Activated B cell treated with CpG ODN at 0.5 μM for 24 hours (primary cell): ENCODE data around the gene AXIN1. TPM values are rescaled to one million over a fixed set of nuclear protein-coding genes. Genes with fewer than 3 reads are reported as not detected.

ENCODE experiments used
- ATAC-seq: fragments of 200-7000 bp; cut with Tn5 transposase; one replicate; pipeline ENCODE4 v1.10.0; 2021; ENCODE audit warnings: low read depth, mild to moderate bottlenecking, moderate library complexity
- CTCF ChIA-PET: fragments of 350-600 bp; sonication (Branson Sonifier 250); formaldehyde crosslinking; loops from one replicate; lab custom pipeline; 2021; ENCODE audit warnings: antibody characterized with exemption; lab: Charles Lee
- POLR2A ChIA-PET: fragments of 350-600 bp; sonication (Branson Sonifier 250); formaldehyde crosslinking; loops from one replicate; lab custom pipeline; 2021; ENCODE audit warnings: antibody characterized with exemption; lab: Charles Lee
- DNase-seq: peaks from one replicate; pipeline ENCODE4 v3.0.0; 2022
- H3K27ac Mint-ChIP-seq: one replicate; pipeline ENCODE4 v1.8.0; 2020; ENCODE audit warnings: mixed read lengths
- H3K27me3 Mint-ChIP-seq: one replicate; pipeline ENCODE4 v1.8.0; 2021; ENCODE audit warnings: mixed read lengths
- H3K36me3 Mint-ChIP-seq: one replicate; pipeline ENCODE4 v1.8.0; 2021; ENCODE audit warnings: low read depth, mixed read lengths
- H3K4me1 Mint-ChIP-seq: one replicate; pipeline ENCODE4 v1.8.0; 2021; ENCODE audit warnings: mixed read lengths
- H3K4me3 Mint-ChIP-seq: one replicate; pipeline ENCODE4 v1.8.0; 2020; ENCODE audit warnings: mild to moderate bottlenecking, mixed read lengths
- H3K9me3 Mint-ChIP-seq: one replicate; pipeline ENCODE4 v1.8.0; 2020; ENCODE audit warnings: mixed read lengths
- CTCF ChIP-seq: fragments of 200-600 bp; IDR thresholded peaks from one replicate; pipeline ENCODE4 v1.8.0; 2022; ENCODE audit warnings: antibody characterized with exemption, mild to moderate bottlenecking
- intact Hi-C: fragments of 100-400 bp; cut with micrococcal nuclease; formaldehyde crosslinking; loops from one replicate; pipeline ENCODE4 v1.15.1; 2024
- total RNA-seq: library from RNA; stranded (reverse); gene quantifications from 2 replicates; pipeline ENCODE4 v1.2.3, GENCODE V29; 2022

AXIN1 gene
- total RNA-seq, 1 donor from 2014 or later, result 30.6 TPM

GRCh38 chr16:354971-355461 lies 2.5 kb upstream of the AXIN1 start:
- Mint-ChIP-seq H3K4me3 (no peak overlapping the region), H3K9me3 (no peaks in the 10 kb centered on the region), H3K4me1 (peaks cover 13% of the 10 kb centered on the region), H3K27ac (no peak overlapping the region), H3K36me3 (peaks cover 7% of the 10 kb centered on the region), H3K27me3 (no peaks in the 10 kb centered on the region)
- DNase-seq (no peak), ATAC-seq (no peak)
- intact Hi-C loops, result no loop called here
- TF ChIP-seq CTCF, result no peak
- POLR2A ChIA-PET, result interaction anchor here (0.9 kb wide), 1 partner anchor 16 kb away, joined by 3 read pairs; no protein-coding TSS in a partner anchor
- CTCF ChIA-PET, result no interaction called here

- Mint-ChIP-seq H3K9me3 (no peaks in the 10 kb centered on the region), H3K4me1 (peaks cover 19% of the 10 kb centered on the region), H3K36me3 (peaks cover 7% of the 10 kb centered on the region), H3K4me3 (peak overlapping the region; percentile 32), H3K27me3 (no peaks in the 10 kb centered on the region), H3K27ac (no peak overlapping the region)
- ChIA-PET CTCF (no interaction called here), POLR2A (interaction anchor here (0.9 kb wide), 1 partner anchor 17 kb away, joined by 3 read pairs; no protein-coding TSS in a partner anchor)
- TF ChIP-seq CTCF, result no peak
- no peak for ATAC-seq
- no peak for DNase-seq
- intact Hi-C loops, result no loop called here
These were observed 1.9 kb upstream of the AXIN1 start for GRCh38 chr16:354291-354881.

GRCh38 chr16:353404-354290 lies 1.1 kb upstream of the AXIN1 start:
- H3K27ac Mint-ChIP-seq, result no peak overlapping the region
- peaks cover 23% of the 10 kb centered on the region for H3K4me1 Mint-ChIP-seq
- CTCF ChIA-PET, result interaction anchor here (0.7 to 1.7 kb wide), 3 partner anchors 8 to 247 kb away, joined by 3 to 5 read pairs (median 3); no protein-coding TSS in a partner anchor
- peaks cover 7% of the 10 kb centered on the region for H3K36me3 Mint-ChIP-seq
- H3K9me3 Mint-ChIP-seq, result no peaks in the 10 kb centered on the region
- peak overlapping the region; percentile 32 for H3K4me3 Mint-ChIP-seq
- H3K27me3 Mint-ChIP-seq, result no peaks in the 10 kb centered on the region
- POLR2A ChIA-PET, result interaction anchor here (0.9 to 2.4 kb wide), 9 partner anchors 9 to 276 kb away, joined by 3 to 27 read pairs (median 10); partner anchors contain the start of genes DECR2, FAM234A, LUC7L and MRPL28
- no peak for TF ChIP-seq CTCF
- intact Hi-C loops, result loop anchor here (1.0 to 2.0 kb wide), 3 partner anchors 17 to 173 kb away; partner anchors contain the start of genes CAPN15 and MRPL28
- ATAC-seq (no peak), DNase-seq (no peak)

- H3K27me3 Mint-ChIP-seq, result no peaks in the 10 kb centered on the region
- TF ChIP-seq CTCF, result no peak
- H3K4me3 Mint-ChIP-seq, result peak overlapping the region; percentile 85
- DNase-seq (no peak), ATAC-seq (peak; percentile 12)
- intact Hi-C loops, result loop anchor here (1.0 to 2.0 kb wide), 6 partner anchors 49 to 237 kb away; partner anchors contain the start of genes CAPN15, DECR2, LUC7L and RAB11FIP3
- CTCF ChIA-PET, result interaction anchor here (1.2 to 1.7 kb wide), 2 partner anchors 49 to 245 kb away, joined by 3 to 5 read pairs; no protein-coding TSS in a partner anchor
- H3K27ac Mint-ChIP-seq, result peak overlapping the region; percentile 77
- peaks cover 40% of the 10 kb centered on the region for H3K4me1 Mint-ChIP-seq
- peaks cover 15% of the 10 kb centered on the region for H3K36me3 Mint-ChIP-seq
- no peaks in the 10 kb centered on the region for H3K9me3 Mint-ChIP-seq
- POLR2A ChIA-PET, result interaction anchor here (0.6 to 2.4 kb wide), 16 partner anchors 10 to 275 kb away, joined by 3 to 27 read pairs (median 4); partner anchors contain the start of genes DECR2, FAM234A, LUC7L and MRPL28
These were observed 561 bp downstream of the AXIN1 start for GRCh38 chr16:351804-352520.
